Ovary (tissue), 9 donors: ENCODE data around the gene CHRD. TPM values are rescaled to one million over a fixed set of nuclear protein-coding genes. Genes with fewer than 3 reads are reported as not detected.

Experiments used
- DNase-seq, 5 donors: peaks; one replicate each; pipeline ENCODE4 v3.0.0-alpha.2; 2019 to 2020
- H3K27ac ChIP-seq, 2 donors: fragments of 200-600 bp; one replicate each; pipeline versions ENCODE4 v1.5.1 to v1.8.0; 2019 to 2022
- H3K27me3 ChIP-seq: fragments of 200-600 bp; one replicate; pipeline ENCODE4 v1.8.0; 2022
- H3K36me3 ChIP-seq: fragments of 200-600 bp; sonication (generic); one replicate; pipeline ENCODE4 v1.5.1; 2019
- H3K4me1 ChIP-seq: one replicate; pipeline ENCODE4 v1.8.1; 2013; ENCODE audit warnings: mild to moderate bottlenecking, moderate library complexity; ENCODE audit not compliant: insufficient read depth
- H3K4me3 ChIP-seq: fragments of 200-600 bp; sonication (generic); one replicate; pipeline ENCODE4 v1.5.1; 2017
- H3K9me3 ChIP-seq, 2 donors: fragments of 200-600 bp in 1 of 2; sonication (generic) in 1 of 2; one replicate each; pipeline versions ENCODE4 v1.5.1 to v1.8.1; 2013 to 2019; ENCODE audit warnings: mild to moderate bottlenecking in 1 of 2, moderate library complexity in 1 of 2
- CTCF ChIP-seq, 3 donors: fragments of 450-650 bp in 2 of 3; fragments of 200-600 bp in 1 of 3; IDR thresholded peaks; one replicate each; pipeline versions ENCODE4 v1.5.1 to v1.8.0; 2016 to 2022; ENCODE audit warnings: antibody characterized with exemption in 3 of 3, mild to moderate bottlenecking in 1 of 3
- EP300 ChIP-seq: sonication (generic); formaldehyde crosslinking; IDR thresholded peaks from one replicate; pipeline ENCODE4 v1.6.1; 2017; ENCODE audit warnings: antibody characterized with exemption
- POLR2A ChIP-seq: fragments of 450-650 bp; IDR thresholded peaks from one replicate; pipeline ENCODE4 v1.6.1; 2017; ENCODE audit warnings: antibody characterized with exemption, mild to moderate bottlenecking, moderate library complexity
- WGBS, 3 donors: extraction: QIAGEN DNeasy Blood & Tissue Kit in 1 of 3; methylation state at CpG; one replicate each; pipeline versions ENCODE4 v1.1.5 to v1.1.7; 2013 to 2017; 5-methylcytosine and 5-hydroxymethylcytosine counted together
- intact Hi-C, 4 donors: fragments of 100-400 bp; cut with DNase I; formaldehyde crosslinking; loops; one replicate each; pipeline versions ENCODE4 v1.11.0 to v1.15.1; 2022 to 2023
- polyA plus RNA-seq, 2 donors: library from polyadenylated mRNA; stranded (reverse); fragments of 200-250 nt in 1 of 2; fragments of 350-450 nt in 1 of 2; fragmentation: Illumina TruSeq in 1 of 2; extraction: RNeasy Lipid Tissue Mini Kit (QIAGEN cat#74804) in 1 of 2; gene quantifications; one replicate each; pipeline ENCODE4 v1.2.3, GENCODE V29; 2013 to 2014
- total RNA-seq, 7 donors: library from RNA; depleted of rRNA in 2 of 7; stranded (reverse); fragments of >200 nt in 2 of 7; fragmentation: NEBNext Ultra II Directional in 3 of 7; extraction: Animal tissue kit (Norgen Biotek cat#: 25700) in 3 of 7; gene quantifications; one replicate each; pipeline versions ENCODE4 v1.1.0 to v1.2.4, GENCODE V29; 2016 to 2023
- donor health status: DM: no; HTN: no; CAD: no; lungs with moderate emphysema.
- donor health status: DM: no; HTN: no; CAD: no.
- donor health status: Bipolar disorder and iron deficiency.
- donor health status: DM: yes; HTN: yes; CAD: no.
- donor health status: DM: no; HTN: no; CAD: no.
- donor health status: DM: yes; HTN: yes; CAD: no.

The CHRD gene
- total and polyA plus RNA-seq, 9 donors: 3.1 to 37.3 (median 20.5) TPM

GRCh38 chr3:184423561-184423960 is 43.7 kb downstream of the CHRD start:
- no peak for TF ChIP-seq CTCF (IDR thresholded peaks at IDR 0.05)
- TF ChIP-seq POLR2A: no peak
- TF ChIP-seq EP300: no peak
- 93 to 96% (median 95%) methylated on average over 3 of the region's 3 CpGs for WGBS, 3 donors

GRCh38 chr3:184426691-184427141 is 46.9 kb downstream of the CHRD start:
- Histone ChIP-seq H3K4me3 (no peak overlapping the region), H3K4me1 (peaks cover 1% of the 10 kb centered on the region), H3K27ac (no peak overlapping the region), H3K27me3 (no peaks in the 10 kb centered on the region), H3K9me3 (no peaks in the 10 kb centered on the region), H3K36me3 (no peaks in the 10 kb centered on the region)
- DNase-seq: no peak
- 88 to 93% (median 89%) methylated on average over 12 of the region's 12 CpGs for WGBS, 3 donors
- no peak for TF ChIP-seq EP300
- no peak for TF ChIP-seq CTCF (IDR thresholded peaks at IDR 0.05)
- TF ChIP-seq POLR2A: no peak
- intact Hi-C loops: no loop called here

More at GRCh38 chr3:184423561-184423960, 43.7 kb downstream of the CHRD start:
- no peaks in the 10 kb centered on the region for H3K36me3 ChIP-seq
- no peak overlapping the region for H3K27ac ChIP-seq
- no peak overlapping the region for H3K4me3 ChIP-seq
- DNase-seq: no peak
- no peaks in the 10 kb centered on the region for H3K9me3 ChIP-seq
- intact Hi-C loops: no loop called here
- H3K4me1 ChIP-seq: peaks cover 3% of the 10 kb centered on the region
- no peaks in the 10 kb centered on the region for H3K27me3 ChIP-seq

GRCh38 chr3:184428561-184429175 is 48.8 kb downstream of the CHRD start:
- 11 to 20% (median 14%) methylated on average over 6 of the region's 6 CpGs for WGBS, 3 donors
- Histone ChIP-seq H3K4me1 (peaks cover 1% of the 10 kb centered on the region), H3K36me3 (no peaks in the 10 kb centered on the region), H3K4me3 (no peak overlapping the region), H3K9me3 (no peaks in the 10 kb centered on the region), H3K27ac (no peak overlapping the region), H3K27me3 (no peaks in the 10 kb centered on the region)
- intact Hi-C loops: no loop called here
- DNase-seq: no peak
- TF ChIP-seq POLR2A (no peak), EP300 (no peak), CTCF (IDR thresholded peaks at IDR 0.05) (no peak)

- Histone ChIP-seq H3K4me3 (no peak overlapping the region), H3K36me3 (no peaks in the 10 kb centered on the region), H3K4me1 (peaks cover 1% of the 10 kb centered on the region), H3K27ac (no peak overlapping the region), H3K27me3 (no peaks in the 10 kb centered on the region), H3K9me3 (no peaks in the 10 kb centered on the region)
- DNase-seq: no peak
- 4 to 36% (median 10%) methylated on average over 4 of the region's 4 CpGs for WGBS, 3 donors
- intact Hi-C loops: no loop called here
- no peak for TF ChIP-seq CTCF (IDR thresholded peaks at IDR 0.05)
- TF ChIP-seq POLR2A: no peak
- TF ChIP-seq EP300: no peak
Measured at GRCh38 chr3:184429786-184430185, 49.9 kb downstream of the CHRD start.
